NCI-H748 treated with DMSO at 0.1 percent for 48 hours (cell line): ENCODE data around the gene SLC35F5.
"Not testable (repeated sequence)": the region's sequence is repeated elsewhere in the genome, so short reads cannot be mapped to it uniquely, and the experiment has no call there.

Experiments
- DNase-seq: peaks from one replicate; lab custom pipeline; 2025; lab: John Stamatoyannopoulos, UW

SLC35F5 gene

GRCh38 chr2:113697516-113697915 lies 58.9 kb downstream of the SLC35F5 start:
- DNase-seq, result no peak

GRCh38 chr2:113694438-113694837 lies 62.0 kb downstream of the SLC35F5 start:
- DNase-seq, result no peak

GRCh38 chr2:113692698-113693428 lies 63.6 kb downstream of the SLC35F5 start:
- DNase-seq, result no peak

GRCh38 chr2:113690871-113691270 lies 65.6 kb downstream of the SLC35F5 start:
- DNase-seq, result not testable (repeated sequence)

GRCh38 chr2:113686537-113686936 lies 69.9 kb downstream of the SLC35F5 start:
- DNase-seq, result no peak

GRCh38 chr2:113685471-113685870 lies 71.0 kb downstream of the SLC35F5 start:
- DNase-seq, result no peak

- no peak for DNase-seq
These were observed 77.0 kb downstream of the SLC35F5 start for GRCh38 chr2:113679457-113679856.

GRCh38 chr2:113677330-113677729 lies 79.1 kb downstream of the SLC35F5 start:
- DNase-seq, result no peak

- no peak for DNase-seq
These were observed 79.7 kb downstream of the SLC35F5 start for GRCh38 chr2:113676623-113677266.

GRCh38 chr2:113675875-113676274 lies 80.6 kb downstream of the SLC35F5 start:
- no peak for DNase-seq

- no peak for DNase-seq
These were observed 84.0 kb downstream of the SLC35F5 start for GRCh38 chr2:113672326-113672932.

GRCh38 chr2:113669013-113669412 lies 87.4 kb downstream of the SLC35F5 start:
- not testable (repeated sequence) for DNase-seq

GRCh38 chr2:113664761-113665533 lies 91.5 kb downstream of the SLC35F5 start:
- not testable (repeated sequence) for DNase-seq

GRCh38 chr2:113663285-113664060 lies 93.0 kb downstream of the SLC35F5 start:
- not testable (repeated sequence) for DNase-seq
